Activated B cell treated with CpG ODN at 0.5 μM for 24 hours (primary cell): ENCODE measurements around the gene TRIM66. TPM values are rescaled to one million over a fixed set of nuclear protein-coding genes. Genes with fewer than 3 reads are reported as not detected.

Experiments
- ATAC-seq: fragments of 200-7000 bp; cut with Tn5 transposase; one replicate; pipeline ENCODE4 v1.10.0; 2021; ENCODE audit warnings: low read depth, mild to moderate bottlenecking, moderate library complexity
- CTCF ChIA-PET: fragments of 350-600 bp; sonication (Branson Sonifier 250); formaldehyde crosslinking; loops from one replicate; lab custom pipeline; 2021; ENCODE audit warnings: antibody characterized with exemption; lab: Charles Lee
- POLR2A ChIA-PET: fragments of 350-600 bp; sonication (Branson Sonifier 250); formaldehyde crosslinking; loops from one replicate; lab custom pipeline; 2021; ENCODE audit warnings: antibody characterized with exemption; lab: Charles Lee
- DNase-seq: peaks from one replicate; pipeline ENCODE4 v3.0.0; 2022
- H3K27ac Mint-ChIP-seq: one replicate; pipeline ENCODE4 v1.8.0; 2020; ENCODE audit warnings: mixed read lengths
- H3K27me3 Mint-ChIP-seq: one replicate; pipeline ENCODE4 v1.8.0; 2021; ENCODE audit warnings: mixed read lengths
- H3K36me3 Mint-ChIP-seq: one replicate; pipeline ENCODE4 v1.8.0; 2021; ENCODE audit warnings: low read depth, mixed read lengths
- H3K4me1 Mint-ChIP-seq: one replicate; pipeline ENCODE4 v1.8.0; 2021; ENCODE audit warnings: mixed read lengths
- H3K4me3 Mint-ChIP-seq: one replicate; pipeline ENCODE4 v1.8.0; 2020; ENCODE audit warnings: mild to moderate bottlenecking, mixed read lengths
- H3K9me3 Mint-ChIP-seq: one replicate; pipeline ENCODE4 v1.8.0; 2020; ENCODE audit warnings: mixed read lengths
- intact Hi-C: fragments of 100-400 bp; cut with micrococcal nuclease; formaldehyde crosslinking; loops from one replicate; pipeline ENCODE4 v1.15.1; 2024
- total RNA-seq: library from RNA; stranded (reverse); gene quantifications from 2 replicates; pipeline ENCODE4 v1.2.3, GENCODE V29; 2022
- TF ChIP-seq, protein P1 (sequence below): fragments of 200-600 bp; IDR thresholded peaks from one replicate; pipeline ENCODE4 v1.8.0; 2022; ENCODE audit warnings: antibody characterized with exemption, mild to moderate bottlenecking

The TRIM66 gene
- total RNA-seq, 1 donor from 2014 or later, result 12.4 TPM

DNA sequence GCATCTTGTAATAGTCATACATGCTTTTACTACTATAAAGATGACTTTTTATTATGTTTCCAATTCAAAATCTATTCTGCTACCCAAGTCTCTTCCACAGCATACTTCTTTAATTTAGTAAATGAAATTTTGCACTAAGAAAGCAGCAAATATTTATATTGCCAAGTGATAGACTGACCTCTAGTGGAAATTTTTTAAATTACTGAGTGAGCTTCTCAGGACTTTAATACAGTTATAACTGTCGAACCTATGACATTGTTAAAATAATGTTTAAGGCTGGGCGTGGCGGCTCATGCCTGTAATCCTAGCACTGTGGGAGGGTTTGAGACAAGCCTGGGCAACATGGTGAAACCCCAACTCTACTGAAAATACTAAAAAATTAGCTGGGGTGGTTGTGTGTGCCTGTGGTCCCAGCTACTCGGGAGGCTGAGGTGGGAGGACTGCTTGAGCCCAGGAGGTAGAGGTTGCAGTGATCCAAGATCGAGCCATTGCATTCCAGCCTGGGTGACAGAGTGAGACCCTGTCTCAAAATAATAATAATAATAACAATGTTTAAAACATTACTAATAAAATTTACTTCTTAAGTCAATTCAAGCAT, 115.8 kb downstream of the TRIM66 start:
- Mint-ChIP-seq H3K4me3 (no peak overlapping the region), H3K4me1 (no peaks in the 10 kb centered on the region), H3K27ac (no peak overlapping the region), H3K27me3 (peaks cover 1% of the 10 kb centered on the region), H3K9me3 (no peaks in the 10 kb centered on the region), H3K36me3 (no peaks in the 10 kb centered on the region)
- POLR2A ChIA-PET, result interaction anchor here (1.1 kb wide), 1 partner anchor 397 kb away, joined by 3 read pairs; the partner anchor contains the start of gene TMEM9B
- intact Hi-C loops, result loop anchor here (1.0 to 2.0 kb wide), 9 partner anchors 33 to 533 kb away; partner anchors contain the start of gene LMO1
- no peak for DNase-seq
- TF ChIP-seq, protein P1, sequence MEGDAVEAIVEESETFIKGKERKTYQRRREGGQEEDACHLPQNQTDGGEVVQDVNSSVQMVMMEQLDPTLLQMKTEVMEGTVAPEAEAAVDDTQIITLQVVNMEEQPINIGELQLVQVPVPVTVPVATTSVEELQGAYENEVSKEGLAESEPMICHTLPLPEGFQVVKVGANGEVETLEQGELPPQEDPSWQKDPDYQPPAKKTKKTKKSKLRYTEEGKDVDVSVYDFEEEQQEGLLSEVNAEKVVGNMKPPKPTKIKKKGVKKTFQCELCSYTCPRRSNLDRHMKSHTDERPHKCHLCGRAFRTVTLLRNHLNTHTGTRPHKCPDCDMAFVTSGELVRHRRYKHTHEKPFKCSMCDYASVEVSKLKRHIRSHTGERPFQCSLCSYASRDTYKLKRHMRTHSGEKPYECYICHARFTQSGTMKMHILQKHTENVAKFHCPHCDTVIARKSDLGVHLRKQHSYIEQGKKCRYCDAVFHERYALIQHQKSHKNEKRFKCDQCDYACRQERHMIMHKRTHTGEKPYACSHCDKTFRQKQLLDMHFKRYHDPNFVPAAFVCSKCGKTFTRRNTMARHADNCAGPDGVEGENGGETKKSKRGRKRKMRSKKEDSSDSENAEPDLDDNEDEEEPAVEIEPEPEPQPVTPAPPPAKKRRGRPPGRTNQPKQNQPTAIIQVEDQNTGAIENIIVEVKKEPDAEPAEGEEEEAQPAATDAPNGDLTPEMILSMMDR, result no peak
- ATAC-seq, result peak; percentile 45
- CTCF ChIA-PET, result interaction anchor here (0.9 to 3.4 kb wide), 27 partner anchors 28 to 534 kb away, joined by 3 to 37 read pairs (median 5); no protein-coding TSS in a partner anchor

DNA sequence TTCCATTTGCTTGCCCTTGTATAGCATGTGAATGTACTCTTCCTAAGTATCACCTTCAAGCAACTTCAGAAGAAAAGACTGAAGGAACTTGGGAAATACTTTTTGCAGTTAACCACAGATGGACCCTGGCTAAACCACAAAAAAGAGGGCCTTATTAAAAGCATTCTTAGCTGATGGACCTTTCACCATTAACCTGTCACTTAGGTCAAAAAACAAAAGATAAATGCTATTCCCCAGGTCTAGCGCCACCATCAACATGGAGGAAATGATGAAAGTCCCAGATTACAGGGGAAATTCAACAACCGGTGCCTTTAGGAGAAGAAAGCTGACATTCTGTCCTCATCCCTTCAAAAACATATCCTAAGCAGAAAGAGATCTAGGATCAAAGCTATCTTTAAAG, 117.9 kb downstream of the TRIM66 start:
- Mint-ChIP-seq H3K27ac (no peak overlapping the region), H3K9me3 (peaks cover 4% of the 10 kb centered on the region), H3K4me3 (no peak overlapping the region), H3K36me3 (no peaks in the 10 kb centered on the region), H3K4me1 (no peaks in the 10 kb centered on the region), H3K27me3 (peaks cover 1% of the 10 kb centered on the region)
- ChIA-PET CTCF (interaction anchor here (1.1 to 2.6 kb wide), 4 partner anchors 236 to 374 kb away, joined by 3 to 9 read pairs (median 6); partner anchors contain the start of gene LMO1), POLR2A (no interaction called here)
- intact Hi-C loops, result no loop called here
- no peak for ATAC-seq
- TF ChIP-seq, protein P1, result no peak
- DNase-seq, result no peak

Other genes starting within 250 kb of the TRIM66 start
- gene STK33, start 88.4 kb downstream of the TRIM66 start, total RNA-seq, result 11.4 and 14.0 TPM in 2 replicates
- 1,592 and 2,225 TPM in 2 replicates for gene RPL27A, start 127 bp upstream of the TRIM66 start, total RNA-seq
- 7.1 and 9.0 TPM in 2 replicates for gene AKIP1, start 228.5 kb upstream of the TRIM66 start, total RNA-seq